Testis (tissue), 5 donors: ENCODE measurements around the gene NUDT15. TPM values are rescaled to one million over a fixed set of nuclear protein-coding genes. Genes with fewer than 3 reads are reported as not detected.

Source experiments
- DNase-seq: peaks from one replicate; pipeline ENCODE4 v3.0.0-alpha.2; 2019
- H3K27ac ChIP-seq, 2 donors: fragments of 200-600 bp; sonication (generic); one replicate each; pipeline ENCODE4 v1.5.1; 2019
- H3K27me3 ChIP-seq: fragments of 200-600 bp; sonication (generic); one replicate; pipeline ENCODE4 v1.5.1; 2019
- H3K36me3 ChIP-seq: fragments of 200-600 bp; sonication (generic); one replicate; pipeline ENCODE4 v1.5.1; 2017; ENCODE audit warnings: low read depth; ENCODE audit errors: missing control alignments
- H3K4me1 ChIP-seq: fragments of 200-600 bp; sonication (generic); one replicate; pipeline ENCODE4 v1.5.1; 2019
- H3K4me3 ChIP-seq, 2 donors: fragments of 200-600 bp; sonication (generic); one replicate each; pipeline ENCODE4 v1.5.1; 2017 to 2019
- H3K9me3 ChIP-seq: fragments of 200-600 bp; sonication (generic); one replicate; pipeline ENCODE4 v1.5.1; 2017
- POLR2A ChIP-seq: fragments of 450-650 bp; IDR thresholded peaks from one replicate; pipeline ENCODE4 v1.6.1; 2017; ENCODE audit warnings: antibody characterized with exemption, mild to moderate bottlenecking, moderate library complexity
- WGBS, 2 donors: methylation state at CpG; one replicate each; pipeline ENCODE4 v1.1.5; 2018; 5-methylcytosine and 5-hydroxymethylcytosine counted together
- intact Hi-C: fragments of 100-400 bp; cut with DNase I; formaldehyde crosslinking; loops from one replicate; pipeline ENCODE4 v1.15.1; 2023; ENCODE audit warnings: low total_unique reads
- long read RNA-seq, 2 donors: transcript quantifications; one replicate each; lab custom pipeline, GENCODE V29; 2026
- polyA plus RNA-seq: library from polyadenylated mRNA; stranded (reverse); fragments of 350-450 nt; fragmentation: Illumina TruSeq; extraction: RNeasy Lipid Tissue Mini Kit (QIAGEN cat#74804); gene quantifications from one replicate; pipeline ENCODE4 v1.2.3, GENCODE V29; 2014; ENCODE audit warnings: low read depth, low replicate concordance; ENCODE audit not compliant: insufficient read depth
- total RNA-seq, 2 donors: library from RNA; depleted of rRNA; stranded (reverse); fragments of >200 nt; gene quantifications; one replicate each; pipeline ENCODE4 v1.2.3, GENCODE V29; 2016
- TF ChIP-seq, protein P1 (sequence below), 3 experiments: fragments of 450-650 bp in 2 of 3; fragments of 200-600 bp in 1 of 3; sonication (generic) in 1 of 3; IDR thresholded peaks; one replicate each; pipeline ENCODE4 v1.5.1; 2016 to 2019; ENCODE audit warnings: antibody characterized with exemption in 3 of 3, mild to moderate bottlenecking in 2 of 3, moderate library complexity in 1 of 3

The NUDT15 gene
- 10 to 100 TPM; 11.1 to 12.3 TPM for total RNA-seq
- polyA plus RNA-seq, result 16.9 TPM
- long read RNA-seq, donor 1, transcript NUDT15-201 (3 exons, 2,098 nt), result major isoform, 11 of 11 reads
- long read RNA-seq, donor 1, partial matches to known transcripts, result 0 of 11 reads
- long read RNA-seq, donor 1, other reads (novel, unspliced or antisense), result 0 of 11 reads
- long read RNA-seq, donor 2, transcript NUDT15-201 (3 exons, 2,098 nt), result major isoform, 7 of 7 reads
- long read RNA-seq, donor 2, partial matches to known transcripts, result 0 of 7 reads
- long read RNA-seq, donor 2, other reads (novel, unspliced or antisense), result 0 of 7 reads

DNA sequence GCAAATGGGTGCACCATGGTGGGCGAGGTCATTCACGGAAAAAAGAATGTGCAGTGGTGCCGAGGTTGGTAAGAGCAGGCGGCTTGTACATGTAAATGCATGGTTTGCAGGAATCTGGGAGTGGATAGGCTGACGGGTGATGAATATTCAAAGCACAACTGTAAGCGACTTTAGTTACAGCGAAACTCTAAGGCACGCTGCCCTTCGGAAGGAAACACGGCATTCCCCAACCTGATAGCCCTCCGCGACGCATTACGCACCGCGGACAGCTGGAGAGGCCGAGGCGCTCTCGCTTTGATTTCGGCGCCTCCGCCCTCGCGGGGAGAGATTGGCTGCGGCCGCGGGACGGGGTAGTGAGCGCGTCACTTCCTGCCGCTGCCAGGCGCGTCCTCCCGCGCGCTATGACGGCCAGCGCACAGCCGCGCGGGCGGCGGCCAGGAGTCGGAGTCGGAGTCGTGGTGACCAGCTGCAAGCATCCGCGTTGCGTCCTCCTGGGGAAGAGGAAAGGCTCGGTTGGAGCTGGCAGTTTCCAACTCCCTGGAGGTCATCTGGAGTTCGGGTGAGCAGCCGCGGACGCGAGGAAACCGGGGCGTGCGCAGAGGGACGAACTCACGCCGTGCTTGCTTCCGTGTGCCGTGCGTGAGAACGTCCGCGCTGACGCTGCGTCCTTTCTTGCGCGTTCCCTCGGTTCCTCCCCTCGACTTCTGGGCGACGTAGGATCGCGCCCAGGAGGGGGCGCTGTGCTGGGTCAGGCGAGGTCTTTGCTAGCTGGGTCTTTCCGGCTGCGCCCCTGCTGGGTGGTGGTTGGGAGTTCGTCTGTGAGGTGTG lies at the start of gene NUDT15:
Gene NUDT15, plus strand, starts transcription at position 381 of the 828 bp plus-strand sequence. Its CDS starts 21 bp downstream, at position 402.
- no peak for TF ChIP-seq POLR2A
- TF ChIP-seq, protein P1, sequence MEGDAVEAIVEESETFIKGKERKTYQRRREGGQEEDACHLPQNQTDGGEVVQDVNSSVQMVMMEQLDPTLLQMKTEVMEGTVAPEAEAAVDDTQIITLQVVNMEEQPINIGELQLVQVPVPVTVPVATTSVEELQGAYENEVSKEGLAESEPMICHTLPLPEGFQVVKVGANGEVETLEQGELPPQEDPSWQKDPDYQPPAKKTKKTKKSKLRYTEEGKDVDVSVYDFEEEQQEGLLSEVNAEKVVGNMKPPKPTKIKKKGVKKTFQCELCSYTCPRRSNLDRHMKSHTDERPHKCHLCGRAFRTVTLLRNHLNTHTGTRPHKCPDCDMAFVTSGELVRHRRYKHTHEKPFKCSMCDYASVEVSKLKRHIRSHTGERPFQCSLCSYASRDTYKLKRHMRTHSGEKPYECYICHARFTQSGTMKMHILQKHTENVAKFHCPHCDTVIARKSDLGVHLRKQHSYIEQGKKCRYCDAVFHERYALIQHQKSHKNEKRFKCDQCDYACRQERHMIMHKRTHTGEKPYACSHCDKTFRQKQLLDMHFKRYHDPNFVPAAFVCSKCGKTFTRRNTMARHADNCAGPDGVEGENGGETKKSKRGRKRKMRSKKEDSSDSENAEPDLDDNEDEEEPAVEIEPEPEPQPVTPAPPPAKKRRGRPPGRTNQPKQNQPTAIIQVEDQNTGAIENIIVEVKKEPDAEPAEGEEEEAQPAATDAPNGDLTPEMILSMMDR (IDR thresholded peaks at IDR 0.05), result peak; percentile 92 to 98 (median 97)
- WGBS, 2 donors, result 0 to 1% methylated on average over 26 to 75 of the region's 82 CpGs
- intact Hi-C loops, result no loop called here
- peak within 1 kb of the TSS; percentile 98 for H3K27ac ChIP-seq
- no peaks in the 10 kb centered on the region for H3K9me3 ChIP-seq
- H3K4me3 ChIP-seq, result peak within 1 kb of the TSS; percentile 81 to 86
- H3K36me3 ChIP-seq, result no peaks in the 10 kb centered on the region
- DNase-seq, result peak; percentile 96
- H3K27me3 ChIP-seq, result no peaks in the 10 kb centered on the region
- no peaks in the 10 kb centered on the region for H3K4me1 ChIP-seq

DNA sequence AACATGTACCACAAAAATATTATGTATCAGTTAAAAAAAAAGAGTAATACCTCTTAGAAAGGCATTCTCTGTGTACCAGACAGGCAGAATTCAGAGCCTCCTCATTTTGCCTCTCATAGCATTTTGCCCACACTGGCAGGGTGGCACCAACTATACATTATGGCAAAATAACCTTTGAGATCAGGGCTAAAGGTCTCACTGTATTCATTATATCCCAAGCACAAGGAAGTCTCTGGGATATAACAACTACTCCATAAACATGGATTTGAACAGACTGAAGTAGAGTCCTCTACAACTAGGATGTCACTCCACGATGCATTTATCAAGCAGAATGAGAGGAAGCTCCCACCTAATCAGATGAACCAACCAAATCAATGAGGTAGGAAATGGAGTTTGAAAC lies 47.1 kb upstream of the NUDT15 start:
- 90 to 95% methylated on average over 1 of the region's 1 CpG for WGBS, 2 donors
- Histone ChIP-seq H3K9me3 (no peaks in the 10 kb centered on the region), H3K27ac (no peak overlapping the region), H3K4me3 (no peak overlapping the region), H3K4me1 (no peaks in the 10 kb centered on the region), H3K36me3 (no peaks in the 10 kb centered on the region), H3K27me3 (no peaks in the 10 kb centered on the region)
- DNase-seq, result no peak
- intact Hi-C loops, result no loop called here
- TF ChIP-seq, protein P1 (IDR thresholded peaks at IDR 0.05), result no peak
- TF ChIP-seq POLR2A, result no peak

DNA sequence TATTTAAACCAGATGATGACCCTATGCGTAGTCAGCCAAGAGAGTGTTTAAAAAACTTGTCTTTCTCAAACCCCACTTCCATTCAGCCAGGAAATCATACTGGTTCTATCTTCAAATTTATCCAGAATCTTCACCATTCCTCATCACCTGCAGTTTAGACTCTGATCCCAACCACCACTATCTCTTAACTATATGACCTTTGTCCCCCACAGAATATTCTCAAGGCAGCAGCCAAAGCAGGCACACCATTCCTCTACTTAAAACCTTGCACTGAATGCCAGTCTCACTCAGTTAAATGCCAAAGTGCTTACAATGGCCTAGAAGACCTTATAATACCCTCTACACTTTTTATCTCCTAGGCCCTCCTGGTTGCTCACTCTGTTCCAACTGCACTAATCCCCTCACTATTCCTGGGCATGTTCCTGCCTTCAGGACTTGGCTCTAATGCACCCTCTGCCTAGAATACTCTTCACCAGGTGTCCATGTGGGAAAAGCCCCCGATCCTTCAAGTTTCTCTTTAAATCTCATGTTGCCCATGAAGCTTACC lies 46.5 kb upstream of the NUDT15 start:
- Histone ChIP-seq H3K9me3 (no peaks in the 10 kb centered on the region), H3K27ac (no peak overlapping the region), H3K4me1 (no peaks in the 10 kb centered on the region), H3K4me3 (no peak overlapping the region), H3K27me3 (no peaks in the 10 kb centered on the region), H3K36me3 (no peaks in the 10 kb centered on the region)
- intact Hi-C loops, result no loop called here
- TF ChIP-seq, protein P1 (IDR thresholded peaks at IDR 0.05), result no peak
- no peak for TF ChIP-seq POLR2A
- DNase-seq, result no peak
- WGBS, 2 donors, result 91 to 98% methylated on average over 2 of the region's 2 CpGs

DNA sequence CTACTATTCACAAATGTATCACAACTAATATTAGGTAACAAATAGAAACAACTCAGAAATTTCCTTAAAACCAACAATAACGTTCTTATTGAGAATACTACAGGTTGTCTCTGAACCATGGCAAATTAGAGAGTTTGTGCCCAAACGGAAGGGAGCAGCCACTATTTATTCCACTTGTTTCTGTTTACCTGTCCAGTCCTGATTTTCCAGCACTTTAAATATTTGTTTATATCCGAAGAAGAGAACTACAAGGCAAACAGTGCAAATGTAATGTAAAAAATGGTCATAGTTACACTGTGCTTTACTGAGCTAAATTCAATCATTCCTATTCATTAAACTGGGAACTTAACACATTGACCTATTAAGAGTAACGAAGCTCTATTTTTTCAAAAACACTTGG lies 45.7 kb upstream of the NUDT15 start:
- WGBS, 2 donors, result 76 to 84% methylated on average over 4 of the region's 4 CpGs
- Histone ChIP-seq H3K27me3 (no peaks in the 10 kb centered on the region), H3K27ac (no peak overlapping the region), H3K4me1 (no peaks in the 10 kb centered on the region), H3K4me3 (no peak overlapping the region), H3K36me3 (no peaks in the 10 kb centered on the region), H3K9me3 (no peaks in the 10 kb centered on the region)
- intact Hi-C loops, result no loop called here
- no peak for TF ChIP-seq POLR2A
- TF ChIP-seq, protein P1 (IDR thresholded peaks at IDR 0.05), result no peak
- DNase-seq, result no peak
